HG03442 (cell line): ENCODE results near the gene GFI1B.
A peak's percentile ranks its signal among the peaks of the same experiment; 100 is the strongest.
"Not testable (repeated sequence)": the region's sequence is repeated elsewhere in the genome, so short reads cannot be mapped to it uniquely, and the experiment has no call there.

Experiments used
- ATAC-seq: cut with Tn5 transposase; IDR thresholded peaks from one replicate; pipeline ENCODE4 v1.9.1; 2021; ENCODE audit warnings: mild to moderate bottlenecking, moderate library complexity; ENCODE audit not compliant: unreplicated experiment

Gene GFI1B

DNA sequence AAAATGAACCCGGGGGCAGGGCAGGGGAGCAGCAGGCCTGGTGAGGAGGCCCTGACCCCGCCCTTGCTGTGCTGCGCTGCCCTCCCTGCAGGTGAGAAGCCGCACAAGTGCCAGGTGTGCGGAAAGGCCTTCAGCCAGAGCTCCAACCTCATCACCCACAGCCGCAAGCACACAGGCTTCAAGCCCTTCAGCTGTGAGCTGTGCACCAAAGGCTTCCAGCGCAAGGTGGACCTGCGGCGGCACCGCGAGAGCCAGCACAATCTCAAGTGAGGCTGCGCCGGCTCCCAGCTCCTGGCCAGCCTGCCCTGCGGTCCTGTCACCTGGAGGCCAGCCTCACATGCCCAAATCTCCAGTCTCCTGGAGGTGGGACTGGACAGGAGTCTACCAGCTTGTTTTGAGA is 12.3 kb downstream of the GFI1B start:
- no peak for ATAC-seq

DNA sequence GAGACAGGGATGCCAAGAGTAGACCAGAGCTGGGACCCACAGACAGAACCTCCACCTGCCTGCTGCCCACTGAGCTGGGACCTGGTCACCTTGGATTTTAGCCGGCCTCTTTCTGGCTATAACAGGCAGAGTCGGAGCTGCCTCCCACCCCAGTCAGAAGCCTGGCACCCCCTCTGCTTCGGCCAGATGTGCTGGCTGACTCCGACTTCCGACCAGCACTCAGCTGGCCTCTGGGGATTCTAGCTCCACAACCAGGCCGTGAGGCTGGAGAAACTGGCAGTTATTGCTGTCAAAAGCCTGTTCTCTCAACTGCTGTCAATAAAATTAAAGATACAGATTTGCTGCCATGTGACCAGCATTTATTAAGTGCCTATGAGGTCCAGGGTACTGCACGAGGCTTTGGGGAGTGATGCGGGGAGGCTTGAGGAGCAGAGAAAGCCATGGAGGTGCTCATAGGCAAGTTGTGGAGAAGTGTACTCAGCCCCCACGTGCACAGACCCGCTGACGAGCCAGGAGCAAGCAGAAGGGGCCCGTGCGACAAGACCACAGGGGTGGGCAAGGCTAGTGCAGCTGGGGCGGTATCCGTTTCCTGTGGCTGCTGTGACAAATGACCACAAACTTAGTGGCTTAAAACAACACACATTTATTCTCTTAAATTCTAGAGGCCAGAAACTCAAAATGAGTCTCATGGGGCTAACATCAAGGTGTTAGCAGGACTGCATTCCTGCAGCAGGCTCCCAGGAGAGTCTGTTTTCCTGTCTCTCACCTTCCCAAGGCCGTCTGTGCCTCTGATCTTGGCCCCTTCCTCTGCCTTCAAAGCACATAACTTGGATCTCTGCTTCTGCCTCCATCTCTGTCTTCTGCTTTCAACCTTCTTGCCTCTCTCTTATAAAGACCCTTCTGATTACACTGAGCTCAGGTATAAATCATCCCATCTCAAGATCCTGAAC is 13.1 kb downstream of the GFI1B start:
- no peak for ATAC-seq

DNA sequence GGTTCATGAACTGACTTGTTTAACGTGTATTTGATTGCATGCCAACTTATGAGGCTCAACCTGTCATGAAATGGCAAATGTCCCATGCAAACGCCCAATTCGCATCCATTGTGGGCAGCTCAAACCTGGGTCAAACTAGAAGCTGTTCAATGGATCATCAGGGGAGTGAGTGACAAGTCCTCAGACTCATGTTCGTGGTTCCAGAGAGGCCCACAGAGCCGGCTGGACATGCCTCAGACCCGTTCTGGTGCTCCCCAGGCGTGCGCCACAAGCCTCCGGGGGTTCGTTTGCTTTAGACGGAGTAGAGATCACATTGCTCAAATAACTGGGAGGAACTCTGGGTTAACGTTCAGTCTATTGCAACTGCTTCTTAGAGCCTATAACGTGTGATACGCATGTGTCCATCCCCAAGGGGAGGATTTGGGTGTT is 15.0 kb downstream of the GFI1B start:
- ATAC-seq = no peak

DNA sequence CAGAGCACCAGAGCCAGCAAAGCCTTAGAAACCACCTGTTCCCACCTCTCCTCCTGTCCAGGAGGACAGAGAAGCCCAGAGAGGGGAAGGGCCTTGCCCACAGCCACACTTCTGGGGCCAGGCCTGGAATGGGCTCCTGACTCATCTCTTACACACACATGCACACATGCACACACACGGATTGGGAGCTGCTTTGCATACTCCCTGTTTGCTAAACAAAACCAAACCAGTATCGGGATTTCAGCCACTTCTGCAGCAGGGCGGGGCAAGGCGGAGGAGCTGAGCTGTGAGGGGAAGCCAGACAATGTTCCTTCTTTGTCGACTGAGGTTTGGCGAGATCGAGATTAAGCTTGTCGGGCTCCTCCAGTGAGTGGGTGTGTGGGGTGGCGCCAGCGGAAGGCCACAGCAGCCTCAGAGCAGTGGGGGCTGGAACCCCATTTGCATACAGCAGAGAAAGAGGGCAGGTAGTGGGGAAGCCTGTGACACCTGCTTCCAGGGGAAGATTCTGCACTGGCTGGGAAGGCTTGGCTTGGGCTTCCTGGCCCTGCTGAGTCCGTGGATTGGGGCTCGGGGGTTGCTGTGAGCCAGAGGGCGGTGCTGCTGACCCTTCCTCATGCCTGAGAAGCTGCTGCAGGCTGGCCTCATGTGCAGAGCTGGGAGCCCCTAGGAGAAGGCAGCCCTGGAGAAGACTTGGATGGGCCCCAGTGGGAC is 16.1 kb downstream of the GFI1B start:
- peak; percentile 50 for ATAC-seq

DNA sequence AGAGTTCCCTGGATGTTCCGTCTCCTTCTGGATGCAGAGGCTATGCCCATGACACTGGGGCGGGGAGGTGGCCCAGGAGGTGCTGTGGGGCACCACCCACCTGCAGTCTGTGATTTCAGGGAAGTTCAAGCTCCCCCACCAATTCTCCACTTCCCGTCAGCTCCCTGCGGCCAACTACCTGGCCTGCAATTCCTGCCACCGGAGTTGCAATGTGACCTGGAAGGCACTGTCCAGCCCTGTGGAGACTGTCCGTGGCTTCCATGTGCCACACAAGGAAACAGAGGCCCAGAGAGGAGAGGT is 16.6 kb downstream of the GFI1B start:
- no peak for ATAC-seq

DNA sequence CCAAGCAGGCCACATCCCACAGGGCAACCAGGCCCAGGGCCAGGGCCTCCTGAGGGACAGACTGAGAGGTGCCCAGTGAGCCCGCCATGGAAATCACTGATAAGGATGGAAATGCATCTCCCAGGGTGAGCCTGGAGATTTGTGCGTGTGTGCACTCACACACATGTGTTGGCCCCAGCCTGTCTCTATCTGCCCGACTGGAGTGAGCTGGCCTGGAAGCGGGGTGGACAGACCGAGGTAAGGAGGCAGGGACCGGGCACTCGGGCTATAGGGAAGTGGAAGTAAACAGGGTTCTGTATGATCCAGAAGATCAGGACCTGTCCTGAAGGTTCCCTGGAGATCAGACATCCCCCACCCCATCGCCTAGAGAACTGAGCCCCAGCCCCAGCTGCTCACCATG is 17.4 kb downstream of the GFI1B start:
- ATAC-seq = no peak

DNA sequence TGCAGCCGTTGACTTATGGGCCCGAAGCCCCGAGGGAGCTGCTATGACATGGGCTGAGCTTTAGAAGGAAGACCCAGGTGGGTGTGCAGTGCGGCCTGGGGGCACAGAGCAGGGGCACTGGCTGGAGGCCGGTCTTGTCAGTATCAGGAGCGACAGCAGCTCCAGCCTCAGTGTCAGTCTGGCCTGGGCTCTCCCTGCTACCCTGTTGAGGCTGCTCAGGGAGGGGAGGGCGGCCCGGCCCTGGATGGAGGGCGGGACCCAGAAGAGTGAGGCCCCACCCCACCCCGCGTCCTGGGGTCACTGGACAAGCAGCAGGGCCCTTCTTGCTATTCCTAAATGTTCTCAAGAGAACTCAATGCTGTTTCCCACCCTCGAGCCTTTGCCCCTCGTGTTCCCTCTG is 18.0 kb downstream of the GFI1B start:
- no peak for ATAC-seq

DNA sequence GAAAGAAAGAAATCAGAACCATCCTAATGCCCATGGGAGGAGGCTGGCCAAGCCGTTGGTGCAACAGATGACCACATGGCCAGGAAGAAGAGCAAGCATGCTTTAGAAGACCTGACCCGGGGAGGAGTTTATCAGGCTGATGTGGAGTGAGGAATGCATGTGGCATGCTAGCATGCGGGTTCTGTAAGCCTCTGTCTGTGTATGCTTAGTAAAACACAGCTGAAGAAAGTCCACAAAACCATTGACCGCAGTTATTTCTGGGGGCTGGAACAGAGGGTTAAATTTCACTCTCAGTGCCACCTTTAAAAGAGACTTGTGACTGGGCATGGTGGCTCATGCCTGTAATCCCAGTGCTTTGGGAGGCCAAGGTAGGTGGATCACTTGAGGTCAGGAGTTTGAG is 19.1 kb downstream of the GFI1B start:
- ATAC-seq = no peak

DNA sequence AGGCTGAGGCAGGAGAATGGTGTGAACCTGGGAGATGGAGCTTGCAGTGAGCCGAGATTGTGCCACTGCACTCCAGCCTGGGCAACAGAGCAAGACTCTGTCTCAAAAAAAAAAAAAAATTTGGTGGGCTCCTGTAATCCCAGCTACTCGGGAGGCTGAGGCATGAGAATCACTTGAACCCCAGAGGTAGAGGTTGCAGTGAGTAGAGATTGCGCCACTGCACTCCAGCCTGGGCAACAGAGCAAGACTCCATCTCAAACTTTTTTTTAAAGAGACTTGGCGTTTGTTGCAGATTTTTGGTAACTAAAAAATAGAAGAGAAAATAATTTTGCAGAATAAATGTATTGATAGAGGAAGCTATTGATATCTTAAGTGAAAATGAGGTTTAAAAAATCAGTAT is 19.7 kb downstream of the GFI1B start:
- not testable (repeated sequence) for ATAC-seq

DNA sequence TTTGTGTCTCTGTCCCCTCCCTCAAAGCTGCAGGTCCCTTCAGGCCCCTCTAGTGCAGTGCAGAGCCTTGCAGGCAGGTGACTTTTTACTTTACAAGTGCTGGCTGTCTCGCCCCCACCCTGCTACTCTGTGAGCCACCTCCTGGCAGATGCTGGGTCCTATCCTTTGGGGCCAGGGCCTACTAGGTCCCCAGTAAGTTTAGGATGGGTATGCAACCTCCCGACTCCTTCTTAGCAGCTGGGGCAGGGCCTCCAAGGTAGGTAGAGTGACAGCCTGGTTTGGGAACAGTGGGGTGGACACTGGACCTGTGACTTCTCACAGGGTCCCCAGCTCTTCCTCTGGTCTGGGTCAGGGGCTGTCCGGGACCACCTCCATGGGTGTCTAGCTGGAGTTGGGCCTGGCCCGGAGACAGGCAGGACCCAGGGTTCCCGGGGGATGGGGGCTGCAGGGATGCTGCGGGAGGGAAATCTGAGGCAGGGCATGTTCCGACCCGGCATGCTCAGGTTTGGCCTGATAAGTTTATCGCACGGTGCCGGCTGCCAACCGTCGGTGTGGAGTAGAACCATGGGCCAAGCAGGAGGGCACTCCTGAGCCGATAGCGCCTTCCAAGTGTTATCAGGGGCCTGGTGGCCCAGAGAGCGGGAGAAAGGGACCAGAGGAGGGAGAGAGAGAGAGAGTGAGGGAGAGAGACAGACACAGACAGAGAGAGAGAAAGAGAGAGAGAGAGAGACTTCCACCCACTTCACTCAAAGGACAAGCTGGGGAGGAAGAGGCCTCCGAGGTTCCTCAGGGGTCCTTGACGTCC is 20.5 kb downstream of the GFI1B start:
- no peak for ATAC-seq

DNA sequence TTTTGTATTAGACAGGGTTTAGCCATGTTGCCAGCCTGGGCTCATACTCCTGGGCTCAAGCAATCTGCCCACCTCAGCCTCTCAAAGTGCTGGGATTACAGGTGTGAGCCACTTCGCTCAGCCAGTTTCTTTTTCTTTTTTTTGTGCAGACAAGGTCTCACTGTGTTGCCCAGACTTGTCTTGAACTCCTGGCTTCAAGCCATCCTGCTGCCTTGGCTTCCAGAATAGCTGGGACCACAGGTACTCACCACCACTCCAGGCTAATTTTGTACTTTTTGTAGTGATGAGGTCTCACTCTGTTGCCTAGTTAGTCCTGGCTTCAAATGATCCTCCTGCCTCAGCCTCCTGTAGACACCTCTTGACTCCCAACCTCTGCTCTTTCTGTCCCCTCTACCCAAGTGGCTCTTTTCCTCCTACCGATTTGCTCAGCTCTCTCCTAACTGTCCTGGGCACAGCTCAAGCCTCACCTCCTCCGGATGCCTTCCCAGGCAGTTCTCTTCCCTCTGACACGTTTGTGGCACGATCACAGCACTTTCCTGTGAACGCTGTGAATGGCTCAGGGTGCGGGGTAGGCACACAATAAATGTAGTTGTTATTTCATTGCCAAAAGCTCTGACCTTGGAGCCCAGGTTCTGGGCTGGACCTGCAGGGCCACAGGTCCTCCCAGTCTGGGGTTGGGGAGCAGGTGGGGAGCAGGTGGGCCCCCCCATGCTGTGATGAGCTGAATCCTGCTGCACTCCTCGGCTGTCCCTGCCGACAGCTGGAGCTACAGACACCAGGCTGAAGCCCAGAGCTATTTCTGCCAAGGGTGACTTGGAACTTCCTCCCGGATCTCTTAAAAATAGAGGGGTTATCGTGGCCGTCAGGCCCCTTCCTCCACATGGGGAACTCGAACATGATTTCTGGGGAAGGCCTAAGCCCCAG is 23.9 kb downstream of the GFI1B start:
- no peak for ATAC-seq

DNA sequence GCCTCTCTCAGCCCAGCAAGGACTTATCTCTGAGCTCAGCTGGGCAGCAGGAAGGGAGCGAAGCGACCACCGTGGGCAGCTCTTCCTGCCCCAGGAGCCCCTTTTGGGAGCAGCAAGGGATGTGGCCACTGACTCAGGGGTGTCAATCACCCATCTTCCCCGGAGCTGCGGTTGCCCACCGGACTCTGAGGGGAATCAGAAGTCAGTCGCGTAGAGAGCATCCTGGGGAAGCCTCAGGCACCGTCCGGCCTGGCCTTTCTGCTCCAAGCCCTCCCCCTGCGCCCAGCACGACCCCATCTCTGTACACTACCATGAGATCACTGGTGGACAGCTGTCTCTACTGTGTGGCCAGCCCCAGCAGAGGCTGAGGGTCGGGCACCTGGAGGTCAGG is 24.6 kb downstream of the GFI1B start:
- no peak for ATAC-seq

DNA sequence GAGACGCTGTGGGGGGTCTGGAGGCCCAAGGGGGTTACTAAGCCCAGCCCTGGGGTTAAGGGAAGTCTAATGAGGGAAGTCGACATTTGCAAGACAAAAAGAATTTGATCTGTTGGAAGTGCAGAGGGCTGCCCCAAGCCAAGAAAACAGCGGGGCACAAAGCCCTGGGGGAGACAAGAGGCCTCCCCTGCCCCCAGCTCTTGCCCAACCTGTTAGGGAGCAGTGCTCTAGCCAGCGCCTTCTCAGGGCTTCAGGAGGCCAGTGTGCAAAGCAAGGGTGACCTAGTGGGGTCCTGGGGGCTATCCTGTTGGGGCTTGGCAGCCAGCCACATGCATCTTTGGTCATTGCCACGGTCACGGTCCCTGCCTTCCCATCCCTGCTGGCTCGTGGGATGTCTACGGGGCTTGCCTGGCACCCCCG is 25.2 kb downstream of the GFI1B start:
- ATAC-seq = no peak

DNA sequence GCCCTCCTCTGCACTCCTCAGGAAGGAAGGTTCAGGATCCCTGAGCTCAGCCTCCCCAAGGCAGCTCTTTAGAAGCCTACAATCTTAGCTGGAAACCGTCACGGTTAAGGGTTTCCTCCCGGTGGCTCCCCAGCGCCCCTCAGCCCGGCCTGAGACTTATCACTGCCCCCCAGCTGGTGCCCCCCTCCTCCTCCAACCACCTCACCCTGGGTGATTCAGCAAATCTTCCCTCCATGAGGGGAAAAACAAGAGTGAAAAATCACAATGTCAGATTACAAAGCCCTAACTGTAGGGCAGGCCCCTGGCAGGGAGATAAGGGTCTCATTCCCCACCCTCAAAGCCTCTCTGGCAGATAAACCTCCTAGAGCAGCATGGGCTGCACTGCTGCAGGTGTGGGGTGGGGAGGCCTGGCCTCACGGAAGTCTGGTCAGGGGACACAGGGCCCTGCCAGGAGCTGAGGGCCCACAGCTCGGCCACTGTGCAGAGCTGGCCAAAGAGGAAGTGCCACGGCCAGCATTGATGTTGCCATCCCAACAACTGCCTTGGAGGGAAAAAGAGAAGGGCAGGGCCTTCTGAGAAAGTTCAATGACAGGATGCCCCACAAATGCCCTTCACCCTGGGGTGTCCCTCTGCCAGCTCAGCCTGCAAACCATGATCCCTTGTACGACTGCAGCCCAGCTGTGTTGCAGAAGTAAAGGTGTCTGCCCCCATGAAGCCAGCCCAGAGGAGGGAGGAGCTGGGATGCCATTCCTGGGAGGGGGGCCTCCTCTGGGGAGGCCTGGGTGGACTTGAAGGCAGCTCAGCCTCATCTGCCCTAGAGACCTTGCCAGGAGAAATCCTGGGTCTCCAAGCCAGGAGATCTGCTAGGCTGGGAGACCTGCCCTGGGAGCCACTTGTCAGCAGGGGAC is 25.9 kb downstream of the GFI1B start:
- no peak for ATAC-seq

DNA sequence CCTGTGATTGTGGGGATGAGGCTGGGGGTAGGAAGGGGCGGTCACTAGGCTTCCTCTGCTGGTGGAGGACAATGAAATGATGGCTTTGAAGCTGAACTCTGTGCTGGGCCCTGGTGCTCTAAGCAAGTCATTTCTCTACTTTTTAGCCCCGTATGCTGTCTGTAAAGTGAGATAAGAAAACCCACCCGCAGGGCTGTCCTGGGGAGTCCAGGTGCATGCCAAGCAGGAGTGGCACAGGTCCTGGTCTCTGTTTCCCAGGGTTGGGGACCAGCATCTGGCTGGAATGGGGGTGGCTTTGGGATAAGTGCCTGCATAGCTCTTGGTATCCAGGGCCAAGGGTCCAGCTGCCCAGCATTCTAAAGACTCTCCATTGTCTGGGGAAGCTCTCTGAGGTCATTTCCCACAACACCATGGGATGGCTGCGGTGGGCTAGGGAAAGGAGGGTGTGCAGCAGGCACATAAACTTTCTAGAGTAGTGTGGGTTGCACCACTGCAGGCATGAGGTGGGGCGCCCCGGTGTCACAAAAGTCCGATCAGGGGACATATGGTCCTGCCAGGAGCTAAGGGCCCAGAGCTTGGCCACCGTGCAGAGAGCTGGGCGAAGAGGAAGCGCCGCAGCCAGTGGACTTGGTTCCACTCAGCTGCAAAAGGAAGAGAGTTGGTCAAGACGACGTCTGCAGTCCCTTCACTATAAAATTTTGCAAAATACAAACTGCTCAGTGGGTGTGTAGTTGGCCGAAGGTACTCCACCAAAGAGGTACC is 26.7 kb downstream of the GFI1B start:
- no peak for ATAC-seq

DNA sequence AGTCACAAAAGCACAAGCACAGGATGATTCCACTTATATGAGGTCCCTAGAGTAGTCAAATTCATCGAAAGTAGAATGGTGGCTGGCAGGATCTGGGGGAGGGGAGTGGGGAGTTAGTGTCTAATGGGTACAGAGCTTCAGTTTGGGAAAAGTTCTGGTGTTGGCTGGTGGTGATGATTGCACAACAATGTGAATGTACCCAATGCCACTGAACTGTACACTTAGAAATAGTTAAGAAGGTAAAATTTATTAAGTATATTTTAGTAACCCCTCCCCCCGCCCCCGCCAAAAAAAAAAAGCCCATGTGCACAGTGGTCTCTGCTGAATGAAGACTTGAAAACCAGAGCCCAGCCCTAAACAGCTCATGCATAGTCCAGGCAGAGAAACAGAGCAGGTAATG is 27.5 kb downstream of the GFI1B start:
- ATAC-seq = no peak

DNA sequence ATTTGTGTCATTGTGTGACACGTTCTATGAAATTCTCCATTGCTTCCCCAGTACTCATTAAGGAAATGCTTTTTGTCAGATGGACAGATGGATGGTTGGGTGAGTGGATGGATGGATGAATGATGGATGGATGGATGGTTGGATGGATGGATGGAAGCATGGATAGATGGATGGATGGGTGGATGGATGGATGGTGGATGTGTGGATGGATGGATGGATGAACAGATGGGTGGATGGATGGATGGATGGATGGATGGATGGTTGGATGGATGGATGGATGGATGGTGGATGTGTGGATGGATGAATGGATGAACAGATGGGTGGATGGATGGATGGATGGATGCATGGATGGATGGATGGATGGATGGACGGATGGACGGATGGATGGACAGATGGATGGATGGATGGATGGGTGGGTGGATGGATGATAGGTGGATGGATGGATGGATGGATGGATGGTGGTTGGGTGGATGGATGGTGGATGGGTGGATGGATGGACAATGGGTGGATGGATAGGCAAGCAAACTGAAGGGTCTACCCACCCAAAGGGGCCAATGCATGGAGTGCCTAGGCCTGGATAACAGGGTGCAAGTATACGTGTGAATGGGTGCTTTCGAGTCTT is 28.3 kb downstream of the GFI1B start:
- no peak for ATAC-seq

DNA sequence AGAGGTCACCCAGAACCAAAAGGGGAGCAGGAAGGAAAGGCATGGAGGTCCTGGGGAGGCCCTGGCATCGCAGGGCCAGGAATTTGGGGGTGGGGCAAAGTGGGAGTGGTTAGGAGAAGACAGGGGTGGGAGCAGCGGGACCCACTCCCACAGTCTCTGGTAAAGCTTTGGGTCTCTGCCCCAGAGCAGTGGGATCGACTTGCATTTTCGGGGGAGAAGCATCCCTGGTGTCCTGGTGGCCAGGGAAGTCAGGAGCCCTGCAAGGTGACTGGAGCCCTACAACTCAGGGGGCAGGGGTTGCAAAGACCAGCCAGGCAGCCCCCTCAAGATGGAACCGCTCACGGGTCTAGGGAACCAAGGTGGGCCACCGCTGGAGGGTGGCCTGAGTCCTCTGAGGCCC is 29.9 kb downstream of the GFI1B start:
- ATAC-seq = no peak
